Rectal smooth muscle tissue (tissue), 1 donor: ENCODE measurements around the gene HOXB9.
A peak's percentile ranks its signal among the peaks of the same experiment; 100 is the strongest.

Source experiments
- H3K27ac ChIP-seq: one replicate; pipeline ENCODE4 v1.7.0; 2013; ENCODE audit warnings: low read depth, low read length, inconsistent platforms
- H3K27me3 ChIP-seq: one replicate; pipeline ENCODE4 v1.7.0; 2013; ENCODE audit warnings: low read length; ENCODE audit not compliant: control insufficient read depth, insufficient read depth
- H3K36me3 ChIP-seq: one replicate; pipeline ENCODE4 v1.7.0; 2013; ENCODE audit warnings: low read length; ENCODE audit not compliant: control insufficient read depth, insufficient read depth
- H3K4me1 ChIP-seq: one replicate; pipeline ENCODE4 v1.7.0; 2013; ENCODE audit warnings: low read length; ENCODE audit not compliant: control insufficient read depth, insufficient read depth
- H3K4me3 ChIP-seq: one replicate; pipeline ENCODE4 v1.7.0; 2013; ENCODE audit warnings: low read length
- H3K9ac ChIP-seq: one replicate; pipeline ENCODE4 v1.7.0; 2013; ENCODE audit warnings: low read length

The HOXB9 gene

DNA sequence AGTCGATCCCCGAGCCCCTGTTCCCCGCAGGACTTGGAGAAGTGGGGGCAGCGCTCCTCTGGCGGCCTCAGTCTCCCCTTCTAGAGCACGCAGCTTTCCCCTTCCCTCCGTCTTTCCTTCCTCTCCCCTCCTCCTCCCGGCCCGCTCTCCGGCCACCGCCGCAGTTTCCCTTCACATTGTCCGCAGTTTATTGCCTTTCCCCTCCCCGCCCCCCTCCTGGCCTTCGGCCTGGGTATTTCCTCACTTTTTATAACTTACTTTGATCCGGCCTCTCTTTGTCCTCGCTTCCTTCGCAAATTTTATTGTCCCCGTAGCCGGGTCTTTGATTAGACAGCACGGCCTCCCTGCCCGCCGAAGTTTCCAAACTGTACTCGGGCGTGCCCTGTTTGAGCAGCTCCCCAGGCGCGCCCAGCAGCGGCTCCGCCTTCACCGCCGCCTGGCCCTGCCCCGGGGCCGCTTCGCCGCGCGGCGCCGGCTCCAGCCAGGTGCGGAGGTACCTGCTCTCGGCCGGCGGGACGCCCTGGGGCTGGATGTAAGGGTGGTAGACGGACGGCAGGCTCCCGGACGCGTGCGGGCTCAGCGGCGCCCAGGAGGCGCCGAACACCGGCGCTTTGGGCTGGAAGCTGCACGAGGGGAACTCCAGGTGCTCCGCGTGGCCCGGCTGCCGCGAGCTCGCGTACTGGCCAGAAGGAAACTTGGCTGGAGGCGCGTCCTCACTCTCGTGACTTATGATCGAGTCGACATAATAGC, 488 bp downstream of the HOXB9 start:
- Histone ChIP-seq H3K4me3 (peak overlapping the region; percentile 62), H3K27ac (no peak overlapping the region), H3K4me1 (no peaks in the 10 kb centered on the region), H3K27me3 (peaks cover 59% of the 10 kb centered on the region), H3K36me3 (no peaks in the 10 kb centered on the region), H3K9ac (no peak overlapping the region)

DNA sequence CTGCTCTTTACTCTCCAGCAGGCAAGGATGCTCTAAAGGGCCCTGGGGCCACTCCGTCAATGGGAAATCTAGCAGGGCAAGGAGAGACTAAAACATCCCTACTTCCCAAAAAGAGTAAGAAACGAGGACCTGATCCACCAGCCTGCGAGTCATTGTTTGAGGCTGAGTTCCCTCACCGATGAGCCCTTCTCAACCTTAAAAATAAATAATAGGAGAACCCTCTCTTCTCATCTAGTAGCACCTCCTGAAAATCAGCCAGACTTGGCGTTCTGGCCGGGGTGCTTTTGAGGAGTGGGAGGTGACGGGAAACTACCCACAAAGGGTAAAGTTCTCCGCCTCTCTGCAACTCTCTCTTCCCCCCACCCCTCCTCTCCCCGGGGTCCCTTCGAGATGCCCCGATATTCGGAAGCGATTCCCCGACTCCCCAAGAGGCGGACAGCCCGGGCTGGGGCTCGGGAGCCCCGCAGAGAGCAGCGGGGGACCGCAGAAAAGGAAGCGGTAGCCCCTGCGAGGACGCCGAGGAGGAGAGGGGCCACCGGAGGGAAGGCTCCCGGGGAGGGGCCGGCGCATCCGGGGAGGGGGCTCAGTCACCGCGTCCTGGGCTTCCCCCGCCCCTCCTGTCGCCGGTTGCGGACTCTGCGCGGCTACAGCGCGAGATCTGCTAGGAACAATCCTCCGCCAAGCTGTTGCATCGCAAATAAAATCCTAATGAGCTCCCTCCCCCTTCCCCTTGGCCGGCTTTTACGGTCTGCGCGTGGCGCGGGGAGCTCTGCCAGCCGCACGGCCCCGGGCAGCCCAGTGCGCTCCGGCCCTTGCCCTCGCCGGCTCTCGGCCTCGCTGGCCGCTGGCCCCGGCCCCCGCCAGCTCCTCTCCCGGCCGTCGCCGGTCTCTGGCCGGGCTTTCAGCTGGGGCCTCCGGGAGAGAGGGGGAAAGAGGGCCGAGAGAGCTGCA, 1.3 kb downstream of the HOXB9 start:
- no peak overlapping the region for H3K27ac ChIP-seq
- no peaks in the 10 kb centered on the region for H3K4me1 ChIP-seq
- no peaks in the 10 kb centered on the region for H3K36me3 ChIP-seq
- peak overlapping the region; percentile 62 for H3K4me3 ChIP-seq
- peaks cover 59% of the 10 kb centered on the region for H3K27me3 ChIP-seq
- H3K9ac ChIP-seq: no peak overlapping the region

DNA sequence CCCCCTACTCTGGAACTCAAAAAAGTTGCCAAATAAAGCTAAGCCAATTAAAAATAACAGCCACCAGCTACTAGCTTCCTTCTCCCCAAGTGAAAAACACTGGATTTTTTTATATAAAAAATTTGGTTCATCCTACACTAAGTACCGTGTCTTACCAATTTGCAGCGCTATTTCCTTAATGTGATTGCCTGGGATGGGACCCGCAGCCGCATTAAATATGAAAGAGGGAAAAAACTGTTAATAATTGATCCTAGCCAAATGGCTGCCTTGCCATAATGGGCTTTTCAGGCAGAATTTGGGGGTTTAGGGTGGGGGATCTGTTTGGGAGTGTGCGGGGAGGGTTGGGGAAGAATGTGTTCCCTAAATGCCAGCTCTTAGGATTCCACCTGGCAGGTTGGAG, 2.0 kb downstream of the HOXB9 start:
- H3K27ac ChIP-seq: no peak overlapping the region
- no peak overlapping the region for H3K9ac ChIP-seq

GRCh38 chr17:48623583-48623982, 2.6 kb downstream of the HOXB9 start:
- Histone ChIP-seq H3K27ac (no peak overlapping the region), H3K36me3 (no peaks in the 10 kb centered on the region), H3K27me3 (peaks cover 56% of the 10 kb centered on the region), H3K4me1 (no peaks in the 10 kb centered on the region), H3K9ac (no peak overlapping the region), H3K4me3 (no peak overlapping the region)

More for the DNA sequence above, 2.0 kb downstream of the HOXB9 start:
- no peaks in the 10 kb centered on the region for H3K36me3 ChIP-seq
- H3K27me3 ChIP-seq: peaks cover 60% of the 10 kb centered on the region
- no peaks in the 10 kb centered on the region for H3K4me1 ChIP-seq
- peak overlapping the region; percentile 29 for H3K4me3 ChIP-seq

DNA sequence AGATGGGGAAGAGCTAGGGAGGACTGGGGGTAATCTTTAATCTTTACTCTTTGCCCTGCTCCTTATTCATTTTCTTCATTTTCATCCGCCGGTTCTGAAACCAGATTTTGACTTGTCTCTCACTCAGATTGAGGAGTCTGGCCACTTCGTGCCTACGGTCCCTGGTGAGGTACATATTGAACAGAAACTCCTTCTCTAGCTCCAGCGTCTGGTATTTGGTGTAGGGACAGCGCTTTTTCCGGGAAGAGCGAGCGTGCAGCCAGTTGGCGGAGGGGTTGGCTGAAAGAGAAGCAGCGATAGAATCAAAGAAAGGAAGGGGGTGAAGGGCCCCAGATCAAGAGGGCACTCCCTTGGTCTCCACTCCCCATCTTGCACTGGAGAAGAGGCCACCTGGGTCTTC, 3.3 kb downstream of the HOXB9 start:
- Histone ChIP-seq H3K9ac (no peak overlapping the region), H3K27ac (no peak overlapping the region), H3K4me1 (peaks cover 3% of the 10 kb centered on the region), H3K4me3 (no peak overlapping the region), H3K27me3 (peaks cover 60% of the 10 kb centered on the region), H3K36me3 (no peaks in the 10 kb centered on the region)

GRCh38 chr17:48621410-48622392, 4.5 kb downstream of the HOXB9 start:
- no peak overlapping the region for H3K4me3 ChIP-seq
- no peaks in the 10 kb centered on the region for H3K36me3 ChIP-seq
- H3K4me1 ChIP-seq: peaks cover 5% of the 10 kb centered on the region
- peaks cover 59% of the 10 kb centered on the region for H3K27me3 ChIP-seq
- H3K27ac ChIP-seq: no peak overlapping the region
- H3K9ac ChIP-seq: no peak overlapping the region

- Histone ChIP-seq H3K27ac (no peak overlapping the region), H3K27me3 (peaks cover 58% of the 10 kb centered on the region), H3K9ac (no peak overlapping the region), H3K4me1 (peaks cover 5% of the 10 kb centered on the region), H3K4me3 (no peak overlapping the region), H3K36me3 (no peaks in the 10 kb centered on the region)
These were observed 5.6 kb downstream of the HOXB9 start for GRCh38 chr17:48620461-48621139.

DNA sequence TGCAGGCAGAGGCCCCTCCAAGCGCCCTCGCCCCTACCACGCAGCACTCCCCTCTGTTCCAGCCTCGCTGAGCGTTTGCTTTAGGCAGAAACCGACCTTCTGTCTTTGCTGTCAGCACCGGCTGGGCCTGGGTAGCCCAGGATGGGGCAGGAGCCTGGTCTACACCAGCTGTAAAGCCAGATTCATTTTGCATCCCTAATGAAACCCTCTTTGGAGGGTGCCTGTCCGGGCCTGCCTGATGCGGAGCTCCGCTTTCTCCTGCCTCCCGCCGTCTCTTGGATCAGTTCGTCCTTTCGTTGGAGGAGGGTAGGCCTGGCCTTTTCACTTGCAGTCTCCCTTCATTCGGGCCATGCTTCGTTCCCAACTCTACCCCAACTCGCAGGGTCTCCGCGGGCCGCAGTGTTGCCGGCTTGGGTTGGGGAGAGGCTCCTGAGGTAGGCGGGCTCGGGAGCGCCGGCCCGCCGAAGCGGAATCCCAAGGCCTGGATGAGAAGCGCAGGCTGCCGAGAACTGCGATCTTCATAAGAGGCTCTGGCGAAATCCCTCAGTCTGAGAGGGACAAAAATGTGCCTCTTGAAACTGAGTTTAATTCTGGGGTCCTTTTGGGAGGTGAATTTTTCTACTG, 6.2 kb downstream of the HOXB9 start:
- H3K36me3 ChIP-seq: no peaks in the 10 kb centered on the region
- peaks cover 5% of the 10 kb centered on the region for H3K4me1 ChIP-seq
- H3K4me3 ChIP-seq: no peak overlapping the region
- no peak overlapping the region for H3K27ac ChIP-seq
- H3K27me3 ChIP-seq: peaks cover 55% of the 10 kb centered on the region
- H3K9ac ChIP-seq: no peak overlapping the region

- Histone ChIP-seq H3K4me3 (peak overlapping the region; percentile 49), H3K4me1 (peaks cover 5% of the 10 kb centered on the region), H3K9ac (no peak overlapping the region), H3K27me3 (peaks cover 51% of the 10 kb centered on the region), H3K36me3 (no peaks in the 10 kb centered on the region), H3K27ac (no peak overlapping the region)
These were observed 7.8 kb downstream of the HOXB9 start for GRCh38 chr17:48618256-48618896.

GRCh38 chr17:48617471-48618255, 8.5 kb downstream of the HOXB9 start:
- peaks cover 5% of the 10 kb centered on the region for H3K4me1 ChIP-seq
- H3K36me3 ChIP-seq: no peaks in the 10 kb centered on the region
- no peak overlapping the region for H3K9ac ChIP-seq
- peaks cover 50% of the 10 kb centered on the region for H3K27me3 ChIP-seq
- no peak overlapping the region for H3K27ac ChIP-seq
- peak overlapping the region; percentile 49 for H3K4me3 ChIP-seq
